ENCODE data around the gene ERICH4. TPM values are rescaled to one million over a fixed set of nuclear protein-coding genes. Genes with fewer than 3 reads are reported as not detected.

Gene ERICH4
- total RNA-seq, 2 experiments from 2014 or later: not detected

GRCh38 chr19:41441321-41441945 lies 1.5 kb upstream of the ERICH4 start:
- no peaks in the 10 kb centered on the region for H4K20me1 ChIP-seq (ENCODE audit: insufficient read depth, low read length)
- no peaks in the 10 kb centered on the region for H3K9me2 ChIP-seq (ENCODE audit: insufficient read depth, low read length)
- no peaks in the 10 kb centered on the region for H3K9me3 ChIP-seq (ENCODE audit: low read length)
- H3K79me2 ChIP-seq (ENCODE audit: insufficient read depth, low read depth, low read length): peaks cover 16% of the 10 kb centered on the region; the same call in 1 of the 2 replicates
- DNase-seq (ENCODE audit: low spot score): no peak
- H3K36me3 ChIP-seq (ENCODE audit: insufficient read depth, low read length): peaks cover 12% of the 10 kb centered on the region
- no peak overlapping the region for H3K4me2 ChIP-seq (ENCODE audit: low read length)
- TF ChIP-seq, protein P1, sequence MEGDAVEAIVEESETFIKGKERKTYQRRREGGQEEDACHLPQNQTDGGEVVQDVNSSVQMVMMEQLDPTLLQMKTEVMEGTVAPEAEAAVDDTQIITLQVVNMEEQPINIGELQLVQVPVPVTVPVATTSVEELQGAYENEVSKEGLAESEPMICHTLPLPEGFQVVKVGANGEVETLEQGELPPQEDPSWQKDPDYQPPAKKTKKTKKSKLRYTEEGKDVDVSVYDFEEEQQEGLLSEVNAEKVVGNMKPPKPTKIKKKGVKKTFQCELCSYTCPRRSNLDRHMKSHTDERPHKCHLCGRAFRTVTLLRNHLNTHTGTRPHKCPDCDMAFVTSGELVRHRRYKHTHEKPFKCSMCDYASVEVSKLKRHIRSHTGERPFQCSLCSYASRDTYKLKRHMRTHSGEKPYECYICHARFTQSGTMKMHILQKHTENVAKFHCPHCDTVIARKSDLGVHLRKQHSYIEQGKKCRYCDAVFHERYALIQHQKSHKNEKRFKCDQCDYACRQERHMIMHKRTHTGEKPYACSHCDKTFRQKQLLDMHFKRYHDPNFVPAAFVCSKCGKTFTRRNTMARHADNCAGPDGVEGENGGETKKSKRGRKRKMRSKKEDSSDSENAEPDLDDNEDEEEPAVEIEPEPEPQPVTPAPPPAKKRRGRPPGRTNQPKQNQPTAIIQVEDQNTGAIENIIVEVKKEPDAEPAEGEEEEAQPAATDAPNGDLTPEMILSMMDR (conservative IDR thresholded peaks at IDR 0.05; ENCODE audit: low read length): no peak
- no peak for TF ChIP-seq EZH2phosphoT487 (IDR thresholded peaks at IDR 0.05; ENCODE audit: borderline replicate concordance, low read depth, low read length)
- no TSS peak for BruUV-seq (replicated peaks)
- no peak overlapping the region for H3K27ac ChIP-seq (ENCODE audit: low read depth, low read length, poor library complexity, severe bottlenecking)
- ChIA-PET CTCF (ENCODE audit: unreplicated experiment) (no interaction called here), POLR2A (no interaction called here)
- intact Hi-C loops (cut with micrococcal nuclease; ENCODE audit: unreplicated experiment): loop anchor here (5.0 kb wide), 1 partner anchor 179 kb away; the partner anchor contains the start of gene HNRNPUL1
- H2AFZ ChIP-seq (ENCODE audit: low read length): no peak overlapping the region
- H3K4me1 ChIP-seq (ENCODE audit: insufficient read depth, low read length, poor library complexity, severe bottlenecking): peaks cover 26% of the 10 kb centered on the region
- no peak overlapping the region for H3K4me3 ChIP-seq (ENCODE audit: low read depth, low read length, poor library complexity, severe bottlenecking)

GRCh38 chr19:41443813-41444455 lies 978 bp downstream of the ERICH4 start:
- H3K9me3 ChIP-seq (ENCODE audit: low read length): no peaks in the 10 kb centered on the region
- TF ChIP-seq EZH2phosphoT487 (IDR thresholded peaks at IDR 0.05; ENCODE audit: borderline replicate concordance, low read depth, low read length): no peak
- TF ChIP-seq, protein P1 (conservative IDR thresholded peaks at IDR 0.05; ENCODE audit: low read length): no peak
- ChIA-PET CTCF (ENCODE audit: unreplicated experiment) (no interaction called here), POLR2A (interaction anchor here (0.6 kb wide), 1 partner anchor 24 kb away, joined by 3 read pairs; no protein-coding TSS in a partner anchor)
- H3K36me3 ChIP-seq (ENCODE audit: insufficient read depth, low read length): no peaks in the 10 kb centered on the region
- no peak overlapping the region for H3K27ac ChIP-seq (ENCODE audit: low read depth, low read length, poor library complexity, severe bottlenecking)
- H3K4me1 ChIP-seq (ENCODE audit: insufficient read depth, low read length, poor library complexity, severe bottlenecking): peaks cover 22% of the 10 kb centered on the region
- H3K79me2 ChIP-seq (ENCODE audit: insufficient read depth, low read depth, low read length): peaks cover 4% of the 10 kb centered on the region; the same call in 1 of the 2 replicates
- 0 out of 2 replicates have a peak overlapping the region, but pooled peaks have one; percentile 40 for H2AFZ ChIP-seq (ENCODE audit: low read length)
- no peak for DNase-seq (ENCODE audit: low spot score)
- H3K4me2 ChIP-seq (ENCODE audit: low read length): no peak overlapping the region
- no peaks in the 10 kb centered on the region for H4K20me1 ChIP-seq (ENCODE audit: insufficient read depth, low read length)
- intact Hi-C loops (cut with micrococcal nuclease; ENCODE audit: unreplicated experiment): loop anchor here (5.0 kb wide), 1 partner anchor 182 kb away; the partner anchor contains the start of gene HNRNPUL1
- H3K4me3 ChIP-seq (ENCODE audit: low read depth, low read length, poor library complexity, severe bottlenecking): no peak overlapping the region
- H3K9me2 ChIP-seq (ENCODE audit: insufficient read depth, low read length): no peaks in the 10 kb centered on the region
- no TSS peak for BruUV-seq (replicated peaks)

GRCh38 chr19:41445575-41445974 lies 2.6 kb downstream of the ERICH4 start:
- Histone ChIP-seq H3K4me1 (ENCODE audit: insufficient read depth, low read length, poor library complexity, severe bottlenecking) (peaks cover 27% of the 10 kb centered on the region), H4K20me1 (ENCODE audit: insufficient read depth, low read length) (no peaks in the 10 kb centered on the region), H3K4me3 (ENCODE audit: low read depth, low read length, poor library complexity, severe bottlenecking) (no peak overlapping the region), H3K9me3 (ENCODE audit: low read length) (no peaks in the 10 kb centered on the region), H3K36me3 (ENCODE audit: insufficient read depth, low read length) (no peaks in the 10 kb centered on the region), H3K27ac (ENCODE audit: low read depth, low read length, poor library complexity, severe bottlenecking) (no peak overlapping the region), H3K9me2 (ENCODE audit: insufficient read depth, low read length) (no peaks in the 10 kb centered on the region), H2AFZ (ENCODE audit: low read length) (no peak overlapping the region), H3K79me2 (ENCODE audit: insufficient read depth, low read depth, low read length) (no peaks in the 10 kb centered on the region), H3K4me2 (ENCODE audit: low read length) (no peak overlapping the region)
- intact Hi-C loops (cut with micrococcal nuclease; ENCODE audit: unreplicated experiment): no loop called here
- POLR2A ChIA-PET: no interaction called here
- no peak for TF ChIP-seq EZH2phosphoT487 (IDR thresholded peaks at IDR 0.05; ENCODE audit: borderline replicate concordance, low read depth, low read length)
- TF ChIP-seq, protein P1 (conservative IDR thresholded peaks at IDR 0.05; ENCODE audit: low read length): no peak
- BruUV-seq (replicated peaks): no TSS peak
- CTCF ChIA-PET (ENCODE audit: unreplicated experiment): no interaction called here
- DNase-seq (ENCODE audit: low spot score): no peak

All from OCI-LY7 (cell line).